H9 (cell line): ENCODE measurements around the gene ERVH48-1. TPM values are rescaled to one million over a fixed set of nuclear protein-coding genes. Genes with fewer than 3 reads are reported as not detected.

Source experiments
- DNase-seq: peaks from one replicate; pipeline ENCODE4 v3.0.0-alpha.2; 2017
- H2AFZ ChIP-seq: one replicate; pipeline ENCODE4 v1.6.1; 2013; ENCODE audit warnings: mild to moderate bottlenecking, low read length, control low read depth, moderate library complexity
- H2AK5ac ChIP-seq: 2 replicates; pipeline ENCODE4 v1.6.1; 2013; ENCODE audit warnings: low read length, control low read depth, mixed read lengths; ENCODE audit not compliant: insufficient read length
- H2BK120ac ChIP-seq: one replicate; pipeline ENCODE4 v1.6.1; 2013; ENCODE audit warnings: low read depth, mild to moderate bottlenecking, low read length, control low read depth, inconsistent platforms; ENCODE audit not compliant: poor library complexity, severe bottlenecking
- H2BK12ac ChIP-seq: 2 replicates; pipeline ENCODE4 v1.6.1; 2013; ENCODE audit warnings: low read length, control low read depth, mixed read lengths, low read depth; ENCODE audit not compliant: insufficient read length
- H2BK15ac ChIP-seq: 2 replicates; pipeline ENCODE4 v1.6.1; 2013; ENCODE audit warnings: low read depth, low read length, control low read depth
- H2BK20ac ChIP-seq: one replicate; pipeline ENCODE4 v1.6.1; 2013; ENCODE audit warnings: low read depth, mild to moderate bottlenecking, low read length, control low read depth, inconsistent platforms; ENCODE audit not compliant: poor library complexity, severe bottlenecking
- H2BK5ac ChIP-seq: 2 replicates; pipeline ENCODE4 v1.6.1; 2013; ENCODE audit warnings: low read length, control low read depth, mixed read lengths; ENCODE audit not compliant: insufficient read length
- H3K14ac ChIP-seq: 2 replicates; pipeline ENCODE4 v1.6.1; 2013; ENCODE audit warnings: low read length, control low read depth; ENCODE audit not compliant: insufficient read depth
- H3K18ac ChIP-seq: 2 replicates; pipeline ENCODE4 v1.6.1; 2013; ENCODE audit warnings: low read depth, mild to moderate bottlenecking, mixed read lengths, low read length, control low read depth; ENCODE audit not compliant: insufficient read length
- H3K23ac ChIP-seq: 2 replicates; pipeline ENCODE4 v1.6.1; 2013; ENCODE audit warnings: low read length, control low read depth, mixed read lengths, low read depth; ENCODE audit not compliant: insufficient read length
- H3K23me2 ChIP-seq: 2 replicates; pipeline ENCODE4 v1.6.1; 2013; ENCODE audit warnings: low read depth, mild to moderate bottlenecking, mixed read lengths, low read length, control low read depth; ENCODE audit not compliant: insufficient read length, poor library complexity, severe bottlenecking
- H3K27ac ChIP-seq: 2 replicates; pipeline ENCODE4 v1.5.1; 2013; ENCODE audit warnings: low read length, control low read depth, mixed read lengths, low read depth; ENCODE audit not compliant: insufficient read length
- H3K27me3 ChIP-seq: 2 replicates; pipeline ENCODE4 v1.6.1; 2013; ENCODE audit warnings: low read length, control low read depth, inconsistent platforms; ENCODE audit not compliant: insufficient read depth
- H3K4ac ChIP-seq: 2 replicates; pipeline ENCODE4 v1.6.1; 2013; ENCODE audit warnings: low read depth, mild to moderate bottlenecking, control low read depth, inconsistent platforms, low read length, moderate library complexity
- H3K4me1 ChIP-seq: 2 replicates; pipeline ENCODE4 v1.6.1; 2013; ENCODE audit warnings: low read length, control low read depth, inconsistent platforms; ENCODE audit not compliant: insufficient read depth
- H3K4me2 ChIP-seq: 2 replicates; pipeline ENCODE4 v1.6.1; 2013; ENCODE audit warnings: low read length, control low read depth, mixed read lengths; ENCODE audit not compliant: insufficient read length, insufficient read depth
- H3K56ac ChIP-seq: 2 replicates; pipeline ENCODE4 v1.6.1; 2013; ENCODE audit warnings: low read depth, mild to moderate bottlenecking, mixed read lengths, low read length, control low read depth; ENCODE audit not compliant: insufficient read length
- H3K79me1 ChIP-seq: 2 replicates; pipeline ENCODE4 v1.6.1; 2013; ENCODE audit warnings: low read depth, mild to moderate bottlenecking, moderate library complexity, low read length, control low read depth, inconsistent platforms; ENCODE audit not compliant: insufficient read depth, poor library complexity, severe bottlenecking
- H3K79me2 ChIP-seq: 2 replicates; pipeline ENCODE4 v1.6.1; 2013; ENCODE audit warnings: low read length, control low read depth, inconsistent platforms; ENCODE audit not compliant: insufficient read depth
- H3K9ac ChIP-seq: 2 replicates; pipeline ENCODE4 v1.6.1; 2013; ENCODE audit warnings: low read length, control low read depth, mixed read lengths; ENCODE audit not compliant: insufficient read length; ENCODE audit errors: extremely low read depth
- H3K9me3 ChIP-seq: one replicate; pipeline ENCODE4 v1.6.1; 2013; ENCODE audit warnings: low read depth, low read length, inconsistent platforms; ENCODE audit not compliant: control insufficient read depth
- H3T11ph ChIP-seq: one replicate; pipeline ENCODE4 v1.6.1; 2013; ENCODE audit warnings: mild to moderate bottlenecking, low read length, control low read depth, inconsistent platforms
- H4K20me1 ChIP-seq: one replicate; pipeline ENCODE4 v1.6.1; 2013; ENCODE audit not compliant: control insufficient read depth, insufficient read length, insufficient read depth
- H4K5ac ChIP-seq: 2 replicates; pipeline ENCODE4 v1.6.1; 2013; ENCODE audit warnings: low read depth, mild to moderate bottlenecking, mixed read lengths, low read length, control low read depth; ENCODE audit not compliant: insufficient read length
- H4K8ac ChIP-seq: replicated peaks from 2 replicates; pipeline ENCODE4 v1.6.1; 2013; ENCODE audit warnings: low read length, control low read depth, mixed read lengths, low read depth; ENCODE audit not compliant: insufficient read length
- H4K91ac ChIP-seq: 2 replicates; pipeline ENCODE4 v1.6.1; 2013; ENCODE audit warnings: low read depth, mild to moderate bottlenecking, moderate library complexity, mixed read lengths, low read length, control low read depth; ENCODE audit not compliant: insufficient read length
- H3K27ac Mint-ChIP-seq, 3 experiments: 2 replicates in 2 of 3; 3 replicates in 1 of 3; pipeline ENCODE4 v1.8.0; 2020 to 2021; ENCODE audit warnings: mixed read lengths in 3 of 3, mild to moderate bottlenecking in 1 of 3, moderate library complexity in 1 of 3
- H3K27me3 Mint-ChIP-seq: 2 replicates; pipeline ENCODE4 v1.8.0; 2021; ENCODE audit warnings: low read depth, mild to moderate bottlenecking, moderate library complexity, mixed read lengths
- H3K36me3 Mint-ChIP-seq, 3 experiments: 2 replicates in 2 of 3; 3 replicates in 1 of 3; pipeline ENCODE4 v1.8.0; 2020 to 2021; ENCODE audit warnings: low read depth in 3 of 3, mixed read lengths in 3 of 3; ENCODE audit not compliant: insufficient read depth in 1 of 3
- H3K4me1 Mint-ChIP-seq, 2 experiments: 2 replicates each; pipeline ENCODE4 v1.8.0; 2020; ENCODE audit warnings: mixed read lengths in 2 of 2
- H3K4me3 Mint-ChIP-seq, 2 experiments: 2 replicates in 1 of 2; 3 replicates in 1 of 2; pipeline ENCODE4 v1.8.0; 2020 to 2021; ENCODE audit warnings: mild to moderate bottlenecking in 2 of 2, mixed read lengths in 2 of 2, moderate library complexity in 1 of 2
- H3K9me3 Mint-ChIP-seq, 2 experiments: 2 replicates in 1 of 2; 3 replicates in 1 of 2; pipeline ENCODE4 v1.8.0; 2020; ENCODE audit warnings: mild to moderate bottlenecking in 2 of 2, mixed read lengths in 2 of 2, moderate library complexity in 1 of 2
- CTCF ChIP-seq: fragments of 200-600 bp; sonication (generic); conservative IDR thresholded peaks from 3 replicates; pipeline ENCODE4 v1.8.0; 2021; ENCODE audit warnings: antibody characterized with exemption, mild to moderate bottlenecking
- WGBS: extraction: QIAGEN DNeasy Blood & Tissue Kit; methylation state at CpG from one replicate; pipeline ENCODE4 v1.1.7; 2013; ENCODE audit warnings: missing lambda C conversion rate, low lambda C conversion rate, mixed read lengths; ENCODE audit not compliant: insufficient read length; ENCODE audit errors: extremely low coverage; 5-methylcytosine and 5-hydroxymethylcytosine counted together
- total RNA-seq: library from RNA; stranded (reverse); gene quantifications from 2 replicates; pipeline ENCODE4 v1.2.1, GENCODE V29; 2021

The ERVH48-1 gene
- total RNA-seq, 1 experiment from 2014 or later: 234 TPM

DNA sequence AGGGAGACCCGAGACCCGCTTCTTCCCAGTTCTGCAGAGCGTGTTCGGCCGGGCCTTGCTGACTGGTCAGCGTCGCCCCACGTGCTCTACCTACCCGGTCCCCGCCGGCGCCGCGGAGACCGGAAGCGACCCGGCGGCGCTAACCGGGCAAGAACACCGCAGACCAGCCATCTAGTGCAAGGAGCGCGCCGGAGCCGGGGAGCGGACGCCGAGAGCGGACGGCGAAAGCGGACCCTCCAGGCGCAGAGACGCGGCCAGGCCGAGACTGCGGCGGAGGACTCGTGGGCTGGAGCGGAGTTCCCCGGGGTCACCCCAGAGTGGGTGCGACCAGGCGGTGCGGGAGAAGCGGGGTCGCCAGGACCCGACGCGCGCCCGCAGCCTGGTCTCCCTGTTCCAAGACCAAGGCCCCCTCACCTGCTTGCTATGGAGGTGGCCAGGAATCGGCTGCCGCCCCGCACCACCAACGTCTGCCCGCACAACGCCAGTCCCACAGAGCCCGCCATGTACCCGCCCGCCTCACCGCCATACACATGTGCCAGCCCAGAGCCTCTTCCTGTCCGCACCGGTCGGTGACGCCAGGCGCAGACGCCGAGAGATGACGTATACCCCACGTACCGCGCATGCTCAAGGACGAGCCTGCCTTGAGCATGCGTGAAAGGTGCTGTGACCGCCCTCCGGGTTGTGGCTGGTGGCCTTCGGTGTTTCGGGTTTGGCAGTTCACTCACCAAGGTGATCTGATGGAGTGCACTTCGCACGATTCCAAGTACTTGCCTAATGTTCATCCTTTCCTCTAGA is 46.2 kb downstream of the ERVH48-1 start, which contains the start of gene WDR4:
Gene WDR4 (minus strand): TSS at position 547 of the 795 bp plus-strand sequence. CDS start 44 bp downstream, at position 503.
- H3K36me3 Mint-ChIP-seq: peaks cover 20 to 39% (median 28%) of the 10 kb centered on the region in 3 experiments; a peak in 6 of 7 replicates

More for the DNA sequence above, 46.2 kb downstream of the ERVH48-1 start, which contains the start of gene WDR4:
- Histone ChIP-seq H2BK20ac (no peak within 1 kb of the TSS), H2AFZ (no peak within 1 kb of the TSS), H3K14ac (peak within 1 kb of the TSS; percentile 88), H3K23me2 (peaks cover 11% of the 10 kb centered on the region), H3K9ac (peak within 1 kb of the TSS; percentile 88), H2BK12ac (no peak within 1 kb of the TSS), H3K56ac (no peak within 1 kb of the TSS), H3K4ac (no peak within 1 kb of the TSS; the same call in 1 of the 2 replicates), H3K23ac (no peak within 1 kb of the TSS), H4K20me1 (no peaks in the 10 kb centered on the region), H3T11ph (no peak within 1 kb of the TSS), H3K18ac (peak within 1 kb of the TSS; percentile 86), H3K79me2 (peaks cover 4% of the 10 kb centered on the region; the same call in 1 of the 2 replicates), H2AK5ac (no peak within 1 kb of the TSS), H4K91ac (no peak within 1 kb of the TSS), H3K4me1 (no peaks in the 10 kb centered on the region), H2BK15ac (no peak within 1 kb of the TSS), H3K27ac (no peak within 1 kb of the TSS), H3K27me3 (no peaks in the 10 kb centered on the region), H3K79me1 (no peaks in the 10 kb centered on the region), H2BK120ac (peak within 1 kb of the TSS; percentile 36), H2BK5ac (no peak within 1 kb of the TSS), H4K5ac (no peak within 1 kb of the TSS), H3K4me2 (peak within 1 kb of the TSS; percentile 65), H4K8ac (no peak within 1 kb of the TSS), H3K9me3 (no peaks in the 10 kb centered on the region)
- Mint-ChIP-seq H3K9me3 (peaks cover 0 to 4% of the 10 kb centered on the region in 2 experiments; a peak in 1 of 5 replicates), H3K4me1 (peaks cover 15 to 22% of the 10 kb centered on the region in 2 experiments), H3K27me3 (no peaks in the 10 kb centered on the region; the same call in 1 of the 2 replicates), H3K27ac (peak within 1 kb of the TSS; percentile 98 to 99 (median 99)), H3K4me3 (peak within 1 kb of the TSS; percentile 93 to 98)
- no peak for TF ChIP-seq CTCF
- peak; percentile 98 for DNase-seq
- WGBS: no CpG with 5 or more reads among the region's 80 CpGs
